ENCODE measurements around the gene KCNMA1. TPM values are rescaled to one million over a fixed set of nuclear protein-coding genes. Genes with fewer than 3 reads are reported as not detected.

Gene KCNMA1
- total RNA-seq, 1 experiment from 2014 or later, result 0.45 TPM

DNA sequence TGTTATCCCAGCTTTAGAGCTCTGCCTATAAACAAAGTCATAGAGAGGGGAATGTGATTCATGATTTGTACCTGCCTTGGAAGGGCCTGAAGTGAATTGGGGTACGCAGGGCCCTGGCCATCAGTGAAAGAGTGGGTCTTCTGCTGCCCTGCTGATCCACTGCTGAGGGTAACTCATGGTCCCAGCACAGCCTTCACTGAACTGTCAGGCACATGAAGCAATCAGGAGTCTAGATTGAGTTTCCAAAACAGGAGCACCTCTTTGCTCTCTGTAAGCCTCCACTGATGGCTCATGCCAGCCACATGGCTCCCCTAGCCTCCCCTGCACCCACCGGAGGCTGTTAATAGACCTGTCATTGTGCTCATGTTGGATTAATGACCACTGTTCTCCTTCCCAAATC, 217.6 kb downstream of the KCNMA1 start:
- no TSS peak for BruUV-seq (replicated peaks)
- Mint-ChIP-seq H3K27me3 (ENCODE audit: unreplicated experiment) (peaks cover 95% of the 10 kb centered on the region), H3K4me3 (ENCODE audit: low read depth, unreplicated experiment) (no peak overlapping the region), H3K36me3 (ENCODE audit: insufficient read depth, unreplicated experiment) (no peaks in the 10 kb centered on the region), H3K4me1 (ENCODE audit: low read depth, unreplicated experiment) (no peaks in the 10 kb centered on the region), H3K27ac (ENCODE audit: unreplicated experiment) (no peak overlapping the region), H3K9me3 (ENCODE audit: low read depth, unreplicated experiment) (no peaks in the 10 kb centered on the region)
- DNase-seq, result no peak
- intact Hi-C loops (cut with micrococcal nuclease; ENCODE audit: unreplicated experiment), result no loop called here
- TF ChIP-seq, protein P1, sequence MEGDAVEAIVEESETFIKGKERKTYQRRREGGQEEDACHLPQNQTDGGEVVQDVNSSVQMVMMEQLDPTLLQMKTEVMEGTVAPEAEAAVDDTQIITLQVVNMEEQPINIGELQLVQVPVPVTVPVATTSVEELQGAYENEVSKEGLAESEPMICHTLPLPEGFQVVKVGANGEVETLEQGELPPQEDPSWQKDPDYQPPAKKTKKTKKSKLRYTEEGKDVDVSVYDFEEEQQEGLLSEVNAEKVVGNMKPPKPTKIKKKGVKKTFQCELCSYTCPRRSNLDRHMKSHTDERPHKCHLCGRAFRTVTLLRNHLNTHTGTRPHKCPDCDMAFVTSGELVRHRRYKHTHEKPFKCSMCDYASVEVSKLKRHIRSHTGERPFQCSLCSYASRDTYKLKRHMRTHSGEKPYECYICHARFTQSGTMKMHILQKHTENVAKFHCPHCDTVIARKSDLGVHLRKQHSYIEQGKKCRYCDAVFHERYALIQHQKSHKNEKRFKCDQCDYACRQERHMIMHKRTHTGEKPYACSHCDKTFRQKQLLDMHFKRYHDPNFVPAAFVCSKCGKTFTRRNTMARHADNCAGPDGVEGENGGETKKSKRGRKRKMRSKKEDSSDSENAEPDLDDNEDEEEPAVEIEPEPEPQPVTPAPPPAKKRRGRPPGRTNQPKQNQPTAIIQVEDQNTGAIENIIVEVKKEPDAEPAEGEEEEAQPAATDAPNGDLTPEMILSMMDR (IDR thresholded peaks at IDR 0.05; ENCODE audit: unreplicated experiment), result no peak
- CTCF ChIA-PET, result no interaction called here

- intact Hi-C loops (cut with micrococcal nuclease; ENCODE audit: unreplicated experiment), result no loop called here
- TF ChIP-seq, protein P1 (IDR thresholded peaks at IDR 0.05; ENCODE audit: unreplicated experiment), result no peak
- BruUV-seq (replicated peaks), result no TSS peak
These were observed 218.6 kb downstream of the KCNMA1 start for GRCh38 chr10:77419056-77419455.

DNA sequence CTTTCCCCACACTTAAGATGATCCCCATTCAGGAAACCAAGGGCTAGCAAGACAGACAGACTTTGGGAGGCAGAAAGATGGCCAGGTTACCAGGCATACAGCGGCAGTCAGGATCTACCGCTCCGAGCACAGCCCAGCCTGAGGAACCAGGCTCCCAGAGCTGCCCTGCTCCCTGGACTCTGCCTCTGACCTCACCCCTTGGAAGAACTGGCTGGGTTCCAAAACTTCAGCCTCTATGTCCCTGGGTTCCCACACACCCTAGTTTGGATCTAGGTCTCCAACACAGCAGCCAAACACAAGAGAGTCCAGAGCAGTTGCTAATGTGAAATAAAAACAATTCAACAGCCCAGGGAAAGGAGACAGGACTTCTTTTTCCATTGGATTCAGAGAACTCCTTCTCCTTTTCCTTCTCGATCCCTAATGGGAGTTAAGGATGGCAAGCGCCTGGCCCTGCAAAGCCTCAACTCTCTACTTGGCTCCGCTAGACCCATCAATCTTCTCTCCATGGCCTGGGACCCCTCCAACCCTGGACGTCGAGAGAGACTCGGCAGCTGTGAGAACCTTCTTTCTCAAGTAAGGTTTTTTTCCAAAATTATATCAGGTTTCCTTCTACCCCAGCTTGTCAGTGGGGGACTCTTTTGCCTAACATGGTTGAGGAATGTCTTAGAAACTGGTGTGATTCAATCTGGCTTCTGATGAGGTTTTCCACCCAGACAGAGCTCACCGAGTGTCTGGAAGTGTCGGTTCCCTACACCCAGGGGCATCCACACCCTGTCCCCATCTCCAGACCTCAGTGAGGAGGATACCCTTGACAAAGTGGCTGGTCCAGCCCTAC, 219.6 kb downstream of the KCNMA1 start:
- BruUV-seq (replicated peaks), result no TSS peak
- CTCF ChIA-PET, result no interaction called here
- no peak overlapping the region for H3K4me3 Mint-ChIP-seq (ENCODE audit: low read depth, unreplicated experiment)
- no peaks in the 10 kb centered on the region for H3K9me3 Mint-ChIP-seq (ENCODE audit: low read depth, unreplicated experiment)
- intact Hi-C loops (cut with micrococcal nuclease; ENCODE audit: unreplicated experiment), result no loop called here
- H3K36me3 Mint-ChIP-seq (ENCODE audit: insufficient read depth, unreplicated experiment), result no peaks in the 10 kb centered on the region
- no peak for DNase-seq
- TF ChIP-seq, protein P1 (IDR thresholded peaks at IDR 0.05; ENCODE audit: unreplicated experiment), result no peak
- peaks cover 99% of the 10 kb centered on the region for H3K27me3 Mint-ChIP-seq (ENCODE audit: unreplicated experiment)
- no peak overlapping the region for H3K27ac Mint-ChIP-seq (ENCODE audit: unreplicated experiment)
- no peaks in the 10 kb centered on the region for H3K4me1 Mint-ChIP-seq (ENCODE audit: low read depth, unreplicated experiment)

More at GRCh38 chr10:77419056-77419455, 218.6 kb downstream of the KCNMA1 start:
- no peak for DNase-seq
- no peaks in the 10 kb centered on the region for H3K4me1 Mint-ChIP-seq (ENCODE audit: low read depth, unreplicated experiment)
- no peak overlapping the region for H3K4me3 Mint-ChIP-seq (ENCODE audit: low read depth, unreplicated experiment)
- CTCF ChIA-PET, result no interaction called here
- H3K36me3 Mint-ChIP-seq (ENCODE audit: insufficient read depth, unreplicated experiment), result no peaks in the 10 kb centered on the region
- no peak overlapping the region for H3K27ac Mint-ChIP-seq (ENCODE audit: unreplicated experiment)
- peaks cover 96% of the 10 kb centered on the region for H3K27me3 Mint-ChIP-seq (ENCODE audit: unreplicated experiment)
- no peaks in the 10 kb centered on the region for H3K9me3 Mint-ChIP-seq (ENCODE audit: low read depth, unreplicated experiment)

DNA sequence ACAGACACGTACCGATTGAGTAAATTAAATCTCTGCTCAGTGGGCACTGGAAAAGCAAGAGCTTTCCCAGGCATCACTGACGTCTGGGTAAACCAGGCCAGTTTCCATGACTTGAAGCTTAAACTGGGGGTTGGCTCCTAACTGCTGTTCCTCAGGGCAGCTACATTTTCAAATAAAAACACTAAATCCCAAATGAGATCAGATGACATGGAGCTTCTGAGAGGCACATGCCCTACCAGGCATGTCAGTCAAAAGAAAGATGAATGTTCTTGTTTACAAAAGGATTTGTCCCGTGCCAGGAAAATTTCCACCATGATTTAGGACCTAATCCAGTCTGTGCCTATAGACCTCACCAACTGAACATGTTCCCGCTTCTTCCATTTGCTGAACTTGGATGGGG, 220.2 kb downstream of the KCNMA1 start:
- BruUV-seq (replicated peaks), result no TSS peak
- TF ChIP-seq, protein P1 (IDR thresholded peaks at IDR 0.05; ENCODE audit: unreplicated experiment), result no peak
- intact Hi-C loops (cut with micrococcal nuclease; ENCODE audit: unreplicated experiment), result no loop called here
- Mint-ChIP-seq H3K9me3 (ENCODE audit: low read depth, unreplicated experiment) (no peaks in the 10 kb centered on the region), H3K4me3 (ENCODE audit: low read depth, unreplicated experiment) (no peak overlapping the region), H3K36me3 (ENCODE audit: insufficient read depth, unreplicated experiment) (no peaks in the 10 kb centered on the region), H3K4me1 (ENCODE audit: low read depth, unreplicated experiment) (no peaks in the 10 kb centered on the region), H3K27ac (ENCODE audit: unreplicated experiment) (no peak overlapping the region), H3K27me3 (ENCODE audit: unreplicated experiment) (peaks cover 95% of the 10 kb centered on the region)
- CTCF ChIA-PET, result no interaction called here
- no peak for DNase-seq
